ENCODE measurements around the gene RBM19.
"Not testable (repeated sequence)": the region's sequence is repeated elsewhere in the genome, so short reads cannot be mapped to it uniquely, and the experiment has no call there.

The RBM19 gene

GRCh38 chr12:113813229-113813541 is 152.9 kb downstream of the RBM19 start:
- no peak for DNase-seq

- no peak for DNase-seq
Measured at GRCh38 chr12:113812411-113813228, 153.5 kb downstream of the RBM19 start.

GRCh38 chr12:113809462-113810220 is 156.5 kb downstream of the RBM19 start:
- DNase-seq: not testable (repeated sequence)

- no peak for DNase-seq
Measured at GRCh38 chr12:113808095-113808951, 157.8 kb downstream of the RBM19 start.

GRCh38 chr12:113805673-113806072 is 160.5 kb downstream of the RBM19 start:
- no peak for DNase-seq

- no peak for DNase-seq
Measured at GRCh38 chr12:113804961-113805600, 161.0 kb downstream of the RBM19 start.

GRCh38 chr12:113803759-113804140 is 162.4 kb downstream of the RBM19 start:
- DNase-seq: peak in 1 of 56 donors; percentile 47

GRCh38 chr12:113802966-113803758 is 163.0 kb downstream of the RBM19 start:
- peak in 18 of 56 donors; percentile 4 to 53 (median 28) for DNase-seq

- no peak for DNase-seq
Measured at GRCh38 chr12:113802000-113802749, 163.9 kb downstream of the RBM19 start.

GRCh38 chr12:113800201-113800600 is 165.9 kb downstream of the RBM19 start:
- DNase-seq: no peak

- no peak for DNase-seq
Measured at GRCh38 chr12:113798552-113798951, 167.6 kb downstream of the RBM19 start.

GRCh38 chr12:113797535-113797868 is 168.6 kb downstream of the RBM19 start:
- no peak for DNase-seq

- DNase-seq: no peak
Measured at GRCh38 chr12:113796852-113797534, 169.1 kb downstream of the RBM19 start.

GRCh38 chr12:113796066-113796827 is 169.9 kb downstream of the RBM19 start:
- DNase-seq: no peak

GRCh38 chr12:113795445-113795844 is 170.7 kb downstream of the RBM19 start:
- no peak for DNase-seq

GRCh38 chr12:113794774-113795173 is 171.4 kb downstream of the RBM19 start:
- DNase-seq: no peak

- no peak for DNase-seq
Measured at GRCh38 chr12:113793250-113793649, 172.9 kb downstream of the RBM19 start.

GRCh38 chr12:113792450-113792849 is 173.7 kb downstream of the RBM19 start:
- no peak for DNase-seq

Data from nucleus accumbens (tissue), 56 donors.